Stimulated activated CD8-positive, alpha-beta memory T cell treated with anti-CD3 and anti-CD28 coated beads, Interleukin-15, amount 100 ng/mL, for 4 hours (primary cell): ENCODE measurements around the gene ORC3.
"Not testable (repeated sequence)": the region's sequence is repeated elsewhere in the genome, so short reads cannot be mapped to it uniquely, and the experiment has no call there.

Experiments used
- DNase-seq, 2 donors: peaks; one replicate each; pipeline ENCODE4 v3.0.0-alpha.2; 2020; ENCODE audit warnings: low read depth in 2 of 2

ORC3 gene

GRCh38 chr6:87696817-87697216 is 106.9 kb downstream of the ORC3 start:
- DNase-seq = not testable (repeated sequence)

GRCh38 chr6:87697581-87698546 is 107.9 kb downstream of the ORC3 start:
- no peak for DNase-seq

GRCh38 chr6:87698547-87699006 is 108.6 kb downstream of the ORC3 start:
- no peak for DNase-seq

- no peak for DNase-seq
These were observed 109.6 kb downstream of the ORC3 start for GRCh38 chr6:87699576-87699975.

GRCh38 chr6:87700397-87701343 is 110.7 kb downstream of the ORC3 start:
- peak in 1 of 2 donors; percentile 11 for DNase-seq

GRCh38 chr6:87701344-87701675 is 111.4 kb downstream of the ORC3 start:
- DNase-seq = peak in 1 of 2 donors; percentile 6

GRCh38 chr6:87701676-87702588 is 112.0 kb downstream of the ORC3 start, which contains the start of gene AKIRIN2:
AKIRIN2 (minus strand) TSS chr6:87702233; CDS start chr6:87701684, 549 bp downstream.
- peak; percentile 95 for DNase-seq

- DNase-seq = no peak
These were observed 112.6 kb downstream of the ORC3 start for GRCh38 chr6:87702589-87702945.

GRCh38 chr6:87703039-87703438 is 113.1 kb downstream of the ORC3 start:
- not testable (repeated sequence) for DNase-seq

- DNase-seq = no peak
These were observed 115.2 kb downstream of the ORC3 start for GRCh38 chr6:87705070-87705691.

GRCh38 chr6:87706187-87706966 is 116.4 kb downstream of the ORC3 start:
- DNase-seq = no peak

GRCh38 chr6:87708581-87709427 is 118.9 kb downstream of the ORC3 start:
- DNase-seq = not testable (repeated sequence)

- DNase-seq = no peak
These were observed 120.2 kb downstream of the ORC3 start for GRCh38 chr6:87710090-87710489.

GRCh38 chr6:87712713-87713112 is 122.8 kb downstream of the ORC3 start:
- not testable (repeated sequence) for DNase-seq

- DNase-seq = no peak
These were observed 124.3 kb downstream of the ORC3 start for GRCh38 chr6:87714093-87714842.
